HPDE6-E6E7 (cell line): ENCODE measurements around the gene ZNF212.
A peak's percentile ranks its signal among the peaks of the same experiment; 100 is the strongest.
"Not testable (repeated sequence)": the region's sequence is repeated elsewhere in the genome, so short reads cannot be mapped to it uniquely, and the experiment has no call there.

ENCODE experiments used
- DNase-seq: peaks from one replicate; pipeline ENCODE4 v3.0.0; 2011; ENCODE audit warnings: missing footprints; ENCODE audit errors: extremely low spot score

Gene ZNF212

DNA sequence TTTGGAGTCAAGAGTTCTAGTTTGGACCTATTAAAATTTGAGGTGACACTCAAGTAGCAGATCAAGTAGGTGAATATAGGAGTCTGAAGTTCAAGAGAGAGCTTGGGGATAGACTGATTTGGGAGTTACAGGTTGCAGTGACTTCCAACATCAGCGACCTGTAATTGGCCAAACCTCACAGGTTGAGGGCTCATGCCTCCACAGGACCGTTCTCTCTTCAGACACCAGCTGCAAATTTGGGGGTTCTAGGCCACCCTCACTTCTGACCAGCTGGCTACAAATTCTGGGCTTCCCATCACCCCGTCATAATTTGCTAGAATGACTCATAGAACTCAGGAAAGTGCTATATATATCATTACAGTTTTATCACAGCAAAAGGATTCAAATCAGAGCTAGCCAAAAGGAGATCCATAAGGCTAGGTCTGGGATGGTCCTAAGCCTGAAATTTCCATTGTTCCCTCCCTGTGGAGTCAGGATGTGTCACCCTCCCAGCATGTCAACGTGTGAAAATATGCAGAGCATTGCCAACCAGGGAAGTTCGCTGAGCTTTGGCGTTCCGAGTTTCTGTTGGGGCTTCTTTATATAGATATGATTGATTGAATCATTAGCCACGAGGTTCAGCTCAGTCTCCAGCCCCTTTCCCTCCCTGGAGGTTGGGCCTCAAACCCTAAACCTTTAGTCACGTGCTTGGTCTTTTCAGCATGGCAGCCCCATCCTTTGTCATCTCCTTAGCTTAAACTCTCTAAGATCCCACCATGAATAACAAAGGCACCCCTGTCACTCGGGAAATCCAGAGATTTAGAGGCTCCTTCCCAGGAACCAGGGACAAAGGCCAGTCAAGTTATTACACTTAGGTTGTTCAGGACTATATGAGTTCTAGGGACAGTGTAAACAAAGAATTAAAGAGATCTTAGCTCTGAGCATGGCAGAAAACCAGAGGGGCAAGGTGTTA lies 20.7 kb upstream of the ZNF212 start:
- DNase-seq: no peak

DNA sequence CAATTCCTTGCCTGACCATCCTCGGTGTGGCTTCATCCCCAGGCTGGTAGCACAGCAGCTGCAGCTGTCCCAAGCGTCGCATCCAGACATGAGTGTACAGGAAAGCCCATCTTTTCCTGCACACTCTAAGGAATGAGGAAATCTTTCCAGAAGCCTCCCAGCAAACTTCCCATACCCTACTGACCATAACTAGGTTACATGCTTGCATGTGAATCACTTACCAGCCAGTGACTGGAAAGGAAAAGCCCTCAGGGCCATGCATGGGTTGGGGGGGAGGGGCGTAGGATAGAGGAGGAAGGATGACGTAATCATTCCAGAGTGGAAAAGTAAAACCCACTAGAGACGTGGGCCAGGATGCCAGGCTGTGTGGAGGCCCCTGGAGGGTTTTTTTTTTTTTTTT lies 18.9 kb upstream of the ZNF212 start:
- DNase-seq: peak; percentile 70

DNA sequence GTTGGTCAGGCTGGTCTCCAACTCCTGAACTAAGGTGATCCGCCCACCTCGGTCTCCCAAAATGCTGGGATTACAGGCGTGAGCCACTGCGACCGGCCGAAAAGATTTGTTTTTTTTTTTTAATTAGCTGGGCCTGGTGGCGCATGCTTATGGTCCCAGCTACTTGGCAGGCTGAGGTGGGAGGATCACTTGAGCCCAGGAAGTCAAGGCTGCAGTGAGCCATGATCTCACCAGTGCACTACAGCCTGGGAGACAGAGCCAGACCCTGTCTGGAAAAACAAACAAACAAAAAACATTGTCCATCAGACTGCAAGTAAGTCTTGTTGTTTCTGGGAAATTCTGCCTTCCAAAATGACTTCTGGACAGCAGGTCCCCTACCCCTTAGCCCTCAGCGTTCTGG lies 16.3 kb upstream of the ZNF212 start:
- DNase-seq: no peak

DNA sequence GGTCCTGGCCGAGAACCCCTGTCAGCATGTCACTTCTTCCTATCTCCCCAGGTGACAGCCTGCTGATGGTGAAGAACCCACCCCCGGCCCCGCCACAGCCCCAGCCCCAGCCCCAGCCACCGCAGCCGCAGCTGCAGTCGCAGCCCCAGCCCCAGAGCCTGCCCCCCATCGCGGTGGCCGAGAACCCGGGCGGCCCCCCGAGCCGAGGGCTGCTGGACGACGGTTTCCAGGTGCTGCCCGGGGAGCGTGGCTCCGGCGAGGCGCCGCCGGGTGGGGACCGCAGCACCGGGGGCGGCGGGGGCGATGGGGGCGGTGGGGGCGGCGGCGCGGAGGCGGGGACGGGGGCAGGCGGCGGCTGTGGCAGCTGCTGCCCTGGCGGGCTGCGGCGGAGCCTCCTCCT lies 15.7 kb upstream of the ZNF212 start:
- no peak for DNase-seq

GRCh38 chr7:149224352-149224751 lies 15.1 kb upstream of the ZNF212 start:
- no peak for DNase-seq

DNA sequence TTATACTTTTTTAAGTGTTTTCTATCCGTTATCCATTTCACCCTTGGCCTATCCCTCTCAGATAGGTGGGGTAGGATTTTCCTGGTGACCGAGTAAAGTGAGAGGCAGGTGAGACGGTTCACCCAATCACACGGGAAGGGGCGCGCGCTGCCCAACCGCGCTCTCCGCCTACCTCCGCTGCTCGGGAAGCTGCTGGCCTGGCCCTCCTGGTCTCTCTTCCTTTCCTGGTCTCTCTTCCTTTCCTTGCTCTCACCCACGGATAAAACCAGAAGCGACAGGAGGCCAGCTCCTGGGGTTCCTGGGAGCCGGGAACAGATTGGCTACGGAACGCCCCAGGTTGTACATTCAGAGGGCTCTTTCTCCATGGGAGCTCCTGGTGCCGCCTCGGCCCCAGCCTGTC lies 14.3 kb upstream of the ZNF212 start:
- DNase-seq: no peak

DNA sequence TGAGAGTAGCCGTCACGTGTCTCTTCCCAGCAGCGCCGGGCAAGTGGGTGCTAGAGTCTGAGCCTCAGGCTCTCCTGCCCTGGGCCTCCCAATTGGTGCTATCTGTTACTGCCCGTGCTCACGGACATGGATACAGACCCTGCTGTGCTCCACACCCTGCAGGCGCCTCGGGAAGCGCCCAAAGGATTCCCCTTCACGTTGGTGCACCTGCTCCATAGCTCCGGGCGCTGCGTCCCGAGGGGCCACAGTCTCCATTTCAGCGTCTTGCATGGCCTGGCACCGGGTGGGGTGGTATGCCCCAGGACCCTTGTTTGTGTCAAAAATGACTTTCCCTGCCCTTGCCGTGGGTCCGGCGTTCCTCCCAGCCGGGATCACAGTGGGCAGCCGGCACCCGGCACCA lies 13.8 kb upstream of the ZNF212 start:
- no peak for DNase-seq

DNA sequence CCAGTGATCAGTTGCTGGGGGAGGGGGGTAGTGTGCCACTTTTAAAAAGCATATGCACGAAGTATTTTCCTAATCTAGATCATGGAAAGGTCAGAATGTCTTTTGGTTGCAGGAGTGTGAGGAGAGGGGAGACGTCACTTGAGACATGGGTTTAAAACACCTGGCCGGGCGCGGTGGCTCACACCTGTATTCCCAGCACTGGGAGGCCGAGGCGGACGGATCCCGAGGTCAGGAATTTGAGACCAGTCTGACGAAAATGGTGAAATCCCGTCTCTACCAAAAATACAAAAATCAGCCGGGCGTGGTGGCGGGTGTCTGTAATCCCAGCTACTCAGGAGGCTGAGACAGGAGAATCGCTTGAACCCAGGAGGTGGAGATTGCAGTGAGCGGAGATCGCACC lies 13.1 kb upstream of the ZNF212 start:
- DNase-seq: not testable (repeated sequence)

- no peak for DNase-seq
These were observed 12.5 kb upstream of the ZNF212 start for GRCh38 chr7:149226840-149227494.

GRCh38 chr7:149228831-149229471 lies 10.5 kb upstream of the ZNF212 start:
- no peak for DNase-seq

DNA sequence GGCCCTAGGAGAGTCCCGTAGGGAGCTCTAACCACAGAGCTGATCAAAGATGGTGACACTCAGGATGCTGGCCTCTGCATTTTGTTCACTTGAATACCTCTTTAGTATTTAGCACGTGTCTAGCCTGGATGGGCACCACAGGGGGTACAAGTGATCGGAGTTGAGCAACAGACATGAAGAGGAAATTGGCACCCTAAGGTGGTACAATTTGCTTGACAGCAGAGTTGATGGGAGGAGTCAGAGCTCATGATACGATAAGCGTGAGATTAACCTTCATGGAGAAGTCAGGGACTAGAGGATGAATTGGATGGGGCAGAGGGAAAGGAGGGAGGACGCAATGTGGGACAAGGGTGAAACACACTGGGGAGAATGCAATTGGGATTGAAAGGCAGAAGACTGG lies 9.9 kb upstream of the ZNF212 start:
- no peak for DNase-seq

DNA sequence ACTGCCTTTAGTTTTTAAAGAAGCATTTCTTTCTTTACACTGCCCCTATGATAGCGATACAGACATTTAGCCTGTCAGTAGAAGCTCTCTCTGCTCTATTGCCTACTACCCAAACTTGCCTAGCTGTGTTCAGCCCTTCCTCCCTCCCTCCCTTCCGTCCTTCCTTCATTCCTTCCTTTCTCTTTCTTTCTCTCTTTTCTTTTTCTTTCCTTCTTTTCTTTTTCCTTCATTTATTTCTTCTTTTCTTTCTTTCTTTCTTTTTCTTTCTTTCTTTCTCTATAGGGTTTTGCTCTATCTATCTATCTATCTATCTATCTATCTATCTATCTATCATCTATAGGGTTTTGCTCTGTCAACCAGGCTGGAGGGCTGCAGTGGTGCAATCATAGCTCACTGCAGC lies 7.1 kb upstream of the ZNF212 start:
- no peak for DNase-seq

DNA sequence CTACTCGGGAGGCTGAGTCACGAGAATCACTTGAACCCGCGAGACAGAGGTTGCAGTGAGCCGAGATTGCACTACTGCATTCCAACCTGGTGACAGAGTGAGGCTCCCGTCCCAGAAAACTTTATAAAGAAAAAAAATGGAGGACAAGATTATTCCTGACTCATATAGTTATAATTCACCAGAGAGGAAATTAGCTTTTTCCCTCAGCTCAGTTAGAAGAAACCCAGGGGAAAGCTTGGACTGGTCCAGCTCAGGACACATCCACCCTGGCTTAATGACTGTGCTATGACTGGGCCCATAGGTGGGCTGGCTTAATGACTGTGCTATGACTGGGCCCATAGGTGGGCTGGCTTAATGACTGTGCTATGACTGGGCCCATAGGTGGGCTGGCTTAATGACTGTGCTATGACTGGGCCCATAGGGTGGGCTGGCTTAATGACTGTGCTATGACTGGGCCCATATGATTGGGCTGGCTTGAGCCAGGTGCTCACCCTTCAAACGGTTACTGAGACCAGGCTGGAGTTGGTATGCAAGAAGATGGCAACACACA lies 5.7 kb upstream of the ZNF212 start:
- DNase-seq: peak; percentile 76

DNA sequence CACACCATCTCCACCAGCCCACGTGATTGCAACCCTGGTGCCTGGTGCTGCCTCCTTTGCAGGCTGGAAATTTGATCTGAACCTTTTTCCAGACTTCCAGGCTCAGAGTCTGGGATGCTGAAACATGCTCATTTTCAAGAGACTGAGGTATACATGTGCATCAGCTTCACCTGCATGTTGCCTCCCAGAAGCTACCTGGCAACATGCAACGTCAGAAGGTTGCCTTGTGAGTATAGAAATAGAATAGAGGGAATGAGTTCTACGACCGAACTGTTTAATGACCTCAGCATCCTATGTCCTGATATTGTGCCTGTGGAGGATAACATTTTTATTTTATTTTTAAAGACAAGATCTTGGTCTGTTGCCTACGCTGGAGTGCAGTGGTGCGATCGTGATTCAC lies 1.9 kb upstream of the ZNF212 start:
- DNase-seq: no peak

DNA sequence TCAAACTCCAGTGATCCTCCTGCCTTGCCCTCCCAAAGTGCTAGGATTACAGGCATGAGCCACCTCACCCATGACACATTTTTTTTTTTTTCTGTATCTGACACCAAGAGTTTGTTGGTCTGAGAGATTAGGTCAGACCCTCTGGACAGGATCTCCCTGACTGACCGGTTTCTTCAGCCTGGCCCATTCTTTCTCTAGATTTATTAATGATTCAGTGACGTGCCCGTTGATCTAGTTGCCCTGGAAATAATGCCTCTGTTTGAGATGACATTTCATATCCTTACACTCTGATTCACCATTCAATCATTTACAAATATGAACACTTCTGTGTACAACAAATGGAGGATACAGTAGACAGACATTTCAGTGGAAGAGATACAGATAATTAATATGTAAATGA lies 1.4 kb upstream of the ZNF212 start:
- DNase-seq: peak; percentile 78

DNA sequence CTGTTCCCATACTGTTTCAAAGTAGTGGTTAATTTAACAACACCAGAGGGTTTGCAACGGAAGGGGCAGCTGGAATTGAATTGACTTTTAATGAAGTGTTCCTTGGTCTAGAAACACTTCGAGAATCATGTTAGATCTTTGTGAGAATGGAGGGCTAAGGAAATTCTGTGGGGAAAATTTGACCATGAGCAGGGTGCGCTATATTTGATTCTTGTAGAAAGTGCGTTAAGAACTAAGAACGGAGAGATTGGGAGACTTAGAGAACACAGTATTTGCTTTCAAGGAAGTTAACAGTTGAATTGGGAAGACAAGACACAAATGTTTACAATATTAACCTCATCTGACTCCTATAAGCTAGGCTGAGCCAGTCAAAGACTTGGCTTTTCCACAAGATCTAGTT lies 1.2 kb downstream of the ZNF212 start:
- no peak for DNase-seq

- no peak for DNase-seq
These were observed 2.2 kb downstream of the ZNF212 start for GRCh38 chr7:149241696-149242095.

DNA sequence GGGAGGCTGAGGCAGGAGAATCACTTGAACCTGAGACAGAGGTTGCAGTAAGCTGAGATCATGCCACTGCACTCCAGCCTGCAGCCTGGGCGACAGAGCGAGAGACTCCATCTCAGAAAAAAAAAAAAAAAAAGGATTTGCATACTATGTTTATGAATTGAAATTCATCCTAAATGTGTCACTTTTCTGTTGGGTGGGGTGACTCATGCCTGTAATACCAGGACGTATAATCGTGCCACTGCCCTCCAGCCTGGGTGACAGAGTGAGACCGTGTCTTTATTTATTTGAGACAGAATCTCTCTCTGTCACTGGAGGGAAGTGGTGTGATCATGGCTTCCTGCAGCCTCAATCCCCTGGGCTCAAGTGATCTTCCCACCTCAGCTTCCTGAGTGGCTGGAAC lies 5.8 kb downstream of the ZNF212 start:
- DNase-seq: no peak

GRCh38 chr7:149245744-149246143 lies 6.3 kb downstream of the ZNF212 start:
- no peak for DNase-seq

- no peak for DNase-seq
These were observed 9.3 kb downstream of the ZNF212 start for GRCh38 chr7:149248777-149249176.

- not testable (repeated sequence) for DNase-seq
These were observed 10.7 kb downstream of the ZNF212 start for GRCh38 chr7:149250151-149250550.

DNA sequence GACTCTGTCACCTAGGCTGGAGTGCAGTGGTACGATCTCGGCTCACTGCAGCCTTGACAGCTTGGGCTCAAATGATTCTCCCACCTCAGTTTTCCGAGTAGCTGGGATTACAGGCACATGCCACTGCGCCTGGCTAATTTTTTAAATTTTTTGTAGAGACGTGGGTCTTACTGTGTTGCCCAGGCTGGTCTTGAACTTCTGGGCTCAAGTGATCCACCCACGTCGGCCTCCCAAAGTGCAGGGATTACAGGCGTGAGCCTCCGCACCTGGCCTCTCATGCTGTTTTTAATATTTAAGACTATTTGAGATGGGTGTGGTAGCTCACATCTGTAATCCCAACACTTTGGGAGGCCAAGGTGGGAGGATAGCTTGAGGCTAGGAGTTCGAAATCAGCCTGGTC lies 12.1 kb downstream of the ZNF212 start:
- DNase-seq: not testable (repeated sequence)
